ENCODE results near the gene NLGN1.

GRCh38 chr3:174321548-174321947, 924.0 kb downstream of the NLGN1 start:
- TF ChIP-seq L3MBTL2 (conservative IDR thresholded peaks at IDR 0.05): no peak
- TF ChIP-seq TARDBP (IDR thresholded peaks at IDR 0.05): no peak
- no peak for TF ChIP-seq FOXK2 (IDR thresholded peaks at IDR 0.05)
- TF ChIP-seq ARNT (IDR thresholded peaks at IDR 0.05): no peak
- TF ChIP-seq FOXM1 (IDR thresholded peaks at IDR 0.05; ENCODE audit: borderline replicate concordance): no peak
